Measurements from ENCODE around the gene KRTAP3-3.
"Not testable (repeated sequence)": the region's sequence is repeated elsewhere in the genome, so short reads cannot be mapped to it uniquely, and the experiment has no call there.

Gene KRTAP3-3

DNA sequence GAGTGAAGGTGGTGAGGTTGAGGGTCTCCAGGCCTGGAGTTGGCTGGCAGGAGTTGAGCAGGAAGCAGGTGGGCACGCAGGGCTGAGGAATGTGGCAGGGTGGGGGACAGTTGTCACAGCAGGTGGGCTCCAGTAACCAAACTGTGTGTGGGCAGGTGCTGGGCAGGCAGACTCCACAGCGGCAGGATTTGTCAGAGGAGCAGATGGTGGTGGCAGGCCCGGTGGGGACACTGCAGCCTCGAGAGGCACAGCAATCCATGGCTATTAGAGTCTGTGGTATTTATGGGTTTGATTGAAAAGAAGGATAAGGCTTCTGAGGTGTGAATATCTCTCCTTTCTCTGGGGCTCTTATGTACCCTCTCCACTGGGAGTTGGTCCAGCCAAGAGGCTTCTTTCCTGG lies at the start of gene KRTAP3-3:
Gene KRTAP3-3, minus strand, starts transcription at position 326 of the 400 bp plus-strand sequence. Its CDS starts 67 bp downstream, at position 259.
- no peak for DNase-seq

DNA sequence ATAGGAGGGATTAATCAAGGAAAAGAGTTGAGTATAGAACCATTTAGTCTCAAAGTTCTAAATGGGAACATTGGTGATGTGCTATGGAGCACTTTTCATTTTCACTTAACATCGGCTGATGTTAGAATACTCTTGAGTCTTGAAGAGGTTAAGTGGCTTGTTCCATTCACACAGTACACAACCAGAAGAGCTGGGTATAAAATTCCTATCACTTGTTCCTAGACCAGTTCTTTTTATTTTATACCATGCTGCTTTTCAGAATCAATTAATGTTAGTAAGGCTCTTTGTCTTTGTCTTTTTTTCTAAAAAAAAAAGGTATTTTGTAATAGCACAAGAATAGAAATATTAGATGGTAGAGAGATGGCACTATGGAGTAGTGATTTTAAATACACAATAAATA lies 49.0 kb upstream of the KRTAP3-3 start:
- no peak for DNase-seq

DNA sequence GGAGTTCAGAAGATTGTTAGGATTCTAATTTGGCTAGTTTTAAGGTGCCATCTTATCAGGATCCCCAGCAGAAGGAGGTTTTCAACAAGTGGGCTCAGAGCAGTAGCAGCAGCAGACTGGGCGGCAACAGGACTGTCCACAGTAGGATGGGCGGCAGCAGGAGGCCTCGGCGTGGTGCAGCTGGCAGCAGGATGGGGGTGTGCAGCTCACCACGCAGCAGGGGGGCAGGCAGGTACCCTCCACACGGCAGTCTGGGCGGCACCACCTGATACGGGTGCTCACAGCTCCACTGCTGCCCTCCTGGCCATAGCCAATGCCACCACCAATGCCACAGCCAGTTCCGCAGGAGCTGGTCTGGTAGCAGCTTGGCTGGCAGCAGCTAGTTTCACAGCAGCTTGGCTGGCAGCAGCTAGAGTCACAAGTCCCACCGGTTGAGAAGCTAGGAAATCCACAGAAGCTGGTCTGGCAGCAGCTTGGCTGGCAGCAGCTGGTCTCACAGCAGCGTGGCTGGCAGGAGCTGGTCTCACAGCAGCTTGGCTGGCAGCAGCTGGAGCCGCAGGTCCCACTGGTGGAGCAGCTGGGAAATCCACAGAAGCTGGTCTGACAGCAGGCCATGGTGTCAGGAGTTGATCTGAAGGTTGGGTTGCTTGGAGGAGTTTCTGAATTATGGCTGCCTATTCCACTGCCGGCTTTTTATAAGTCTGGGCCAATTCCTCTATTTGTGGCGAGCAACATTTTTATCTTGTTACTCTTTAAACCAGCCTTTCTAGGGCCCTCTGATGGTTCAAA lies 47.0 kb upstream of the KRTAP3-3 start, which contains the start of gene KRTAP1-1:
Gene KRTAP1-1, minus strand, starts transcription at position 668 of the 789 bp plus-strand sequence. Its CDS starts 53 bp downstream, at position 615.
- DNase-seq: not testable (repeated sequence)

DNA sequence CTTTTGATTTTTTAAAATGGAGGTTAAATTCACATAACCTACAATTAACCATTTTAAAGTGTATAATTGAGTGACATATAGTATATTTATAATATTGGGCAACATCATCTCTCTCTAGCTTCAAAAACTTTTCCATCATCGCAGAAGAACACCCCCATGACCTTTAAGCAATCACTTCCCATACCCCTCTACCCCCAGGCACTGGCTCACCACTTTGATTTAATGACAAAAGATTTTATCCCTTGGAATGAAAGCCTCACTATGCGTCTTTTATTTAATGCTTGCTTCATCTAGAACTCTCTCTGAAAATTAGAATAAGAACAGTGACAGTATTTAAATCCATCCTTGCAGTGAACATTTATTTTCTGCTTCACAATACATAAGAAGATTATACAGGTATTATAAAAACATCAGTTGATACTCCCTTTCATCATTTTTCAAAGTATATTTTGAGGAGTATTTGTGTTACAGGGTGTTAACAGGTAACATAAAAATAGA lies 43.9 kb upstream of the KRTAP3-3 start:
- DNase-seq: no peak

DNA sequence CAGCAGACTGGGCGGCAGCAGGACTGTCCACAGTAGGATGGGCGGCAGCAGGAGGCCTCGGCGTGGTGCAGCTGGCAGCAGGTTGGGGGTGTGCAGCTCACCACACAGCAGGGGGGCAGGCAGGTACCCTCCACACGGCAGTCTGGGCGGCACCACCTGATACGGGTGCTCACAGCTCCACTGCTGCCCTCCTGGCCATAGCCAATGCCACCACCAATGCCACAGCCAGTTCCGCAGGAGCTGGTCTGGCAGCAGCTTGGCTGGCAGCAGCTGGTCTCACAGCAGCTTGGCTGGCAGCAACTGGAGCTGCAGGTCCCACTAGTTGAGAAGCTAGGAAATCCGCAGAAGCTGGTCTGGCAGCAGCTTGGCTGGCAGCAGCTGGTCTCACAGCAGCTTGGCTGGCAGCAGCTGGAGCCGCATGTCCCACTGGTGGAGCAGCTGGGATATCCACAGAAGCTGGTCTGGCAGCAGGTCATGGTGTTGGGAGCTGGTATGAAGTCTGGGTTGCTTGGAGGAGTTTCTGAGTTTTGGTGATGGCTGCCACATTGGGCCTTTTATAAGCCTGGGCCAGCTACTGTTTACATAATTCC lies 40.5 kb upstream of the KRTAP3-3 start, which contains the start of gene KRTAP1-3:
Gene KRTAP1-3, minus strand, starts transcription at position 529 of the 590 bp plus-strand sequence. Its CDS starts 53 bp downstream, at position 476.
- DNase-seq: not testable (repeated sequence)

DNA sequence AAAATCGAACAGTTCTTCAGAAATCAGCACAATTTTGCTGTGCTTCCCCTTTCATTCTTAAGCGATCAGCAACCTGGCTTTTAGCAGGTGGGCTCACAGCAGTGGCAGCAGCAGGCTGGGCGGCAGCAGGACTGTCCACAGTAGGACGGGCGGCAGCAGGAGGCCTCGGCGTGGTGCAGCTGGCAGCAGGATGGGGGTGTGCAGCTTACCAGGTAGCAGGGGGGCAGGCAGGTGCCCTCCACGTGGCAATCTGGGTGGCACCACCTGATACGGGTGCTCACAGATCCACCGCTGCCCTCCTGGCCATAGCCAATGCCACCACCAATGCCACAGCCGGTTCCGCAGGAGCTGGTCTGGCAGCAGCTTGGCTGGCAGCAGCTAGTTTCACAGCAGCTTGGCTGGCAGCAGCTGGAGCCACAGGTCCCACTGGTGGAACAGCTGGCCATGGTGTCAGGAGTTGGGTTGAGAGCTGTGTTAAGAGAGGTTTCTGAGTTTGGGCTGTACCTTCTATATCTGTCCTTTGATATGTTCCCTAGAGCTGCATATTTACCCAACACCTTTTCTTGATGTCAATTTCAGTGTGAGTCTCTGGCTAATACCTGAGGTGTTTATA lies 35.8 kb upstream of the KRTAP3-3 start, which contains the start of gene KRTAP1-4:
Gene KRTAP1-4, minus strand, starts transcription at position 563 of the 613 bp plus-strand sequence. Its CDS starts 117 bp downstream, at position 446.
- no peak for DNase-seq

DNA sequence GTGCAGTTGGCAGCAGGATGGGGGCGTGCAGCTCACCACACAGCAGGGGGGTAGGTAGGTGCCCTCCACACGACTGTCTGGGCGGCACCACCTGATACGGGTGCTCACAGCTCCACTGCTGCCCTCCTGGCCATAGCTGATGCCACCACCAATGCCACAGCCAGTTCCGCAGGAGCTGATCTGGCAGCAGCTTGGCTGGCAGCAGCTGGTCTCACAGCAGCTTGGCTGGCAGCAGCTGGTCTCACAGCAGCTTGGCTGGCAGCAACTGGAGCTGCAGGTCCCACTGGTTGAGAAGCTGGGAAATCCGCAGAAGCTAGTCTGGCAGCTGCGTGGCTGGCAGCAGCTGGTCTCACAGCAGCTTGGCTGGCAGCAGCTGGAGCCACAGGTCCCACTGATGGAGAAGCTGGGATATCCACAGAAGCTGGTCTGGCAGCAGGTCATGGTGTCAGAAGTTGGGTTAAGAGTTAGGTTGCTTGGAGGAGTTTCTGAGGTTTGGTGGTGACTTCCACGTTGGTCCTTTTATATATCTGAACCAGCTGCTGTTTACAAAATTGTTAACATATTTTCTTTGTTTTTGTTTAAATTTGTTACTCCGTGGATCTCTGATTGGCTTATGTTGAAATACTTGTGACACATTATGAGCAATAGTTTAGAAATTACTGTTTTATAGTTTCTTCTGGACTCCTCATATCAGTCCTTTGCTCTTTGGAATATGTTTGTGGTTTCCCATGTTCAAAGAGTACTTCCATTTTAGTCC lies 32.9 kb upstream of the KRTAP3-3 start, which contains the start of gene KRTAP1-5:
Gene KRTAP1-5, minus strand, starts transcription at position 494 of the 757 bp plus-strand sequence. Its CDS starts 53 bp downstream, at position 441.
- no peak for DNase-seq

DNA sequence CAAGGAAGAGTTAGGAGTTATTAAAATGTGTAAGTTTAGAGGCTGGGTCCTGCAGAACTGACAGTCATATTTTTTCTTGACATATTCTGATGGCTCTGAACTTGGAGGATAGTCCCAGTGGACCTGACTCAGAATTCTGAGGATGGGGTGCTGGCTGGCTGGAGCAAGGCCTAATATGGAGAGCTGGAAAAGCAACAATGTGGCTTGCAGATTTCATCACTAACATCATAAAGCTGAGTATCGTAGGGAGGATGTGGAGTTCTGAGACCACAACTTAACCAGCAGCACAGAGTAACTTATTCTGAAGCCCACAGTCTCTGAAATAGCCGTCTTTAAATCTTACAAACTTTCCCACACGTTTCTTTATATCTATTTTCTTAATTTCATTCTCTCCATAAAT lies 30.7 kb upstream of the KRTAP3-3 start:
- no peak for DNase-seq

DNA sequence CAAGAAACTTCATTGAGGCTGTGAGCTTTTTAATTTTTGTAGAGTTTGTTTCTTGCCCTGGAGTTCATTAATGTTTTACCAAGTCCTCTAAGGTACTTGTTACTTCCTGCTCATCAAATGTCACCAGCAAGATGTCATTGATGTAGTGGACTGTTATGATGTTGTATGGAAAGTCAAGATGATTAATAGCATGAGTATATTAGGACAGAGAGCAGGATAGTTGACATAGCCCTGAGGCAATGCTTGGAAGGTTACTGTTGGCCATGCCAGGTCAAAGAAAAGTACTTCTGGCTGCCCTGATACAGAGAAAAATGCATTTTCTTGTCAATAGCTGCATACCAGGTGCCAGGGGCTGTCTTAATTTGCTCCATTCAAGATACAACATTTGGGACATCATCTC lies 26.4 kb upstream of the KRTAP3-3 start:
- no peak for DNase-seq

DNA sequence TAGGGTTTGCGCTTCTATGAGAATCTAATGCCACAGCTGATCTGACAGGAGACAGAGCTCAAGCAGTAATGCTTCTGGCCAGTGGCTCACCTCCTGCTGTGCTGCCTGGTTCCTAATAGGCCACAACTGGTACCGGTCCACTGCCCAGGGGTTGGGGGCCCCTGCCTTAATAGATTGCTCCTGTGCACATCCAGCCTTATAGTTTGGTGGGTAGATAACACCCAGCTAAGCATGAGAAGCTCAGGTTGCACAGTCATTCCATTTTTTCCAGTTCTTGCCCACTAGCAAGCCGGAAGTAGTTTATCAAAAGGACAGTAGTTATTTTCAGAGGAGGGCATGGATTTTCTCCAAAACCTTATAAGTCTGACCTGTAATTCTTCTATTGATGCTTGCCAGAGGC lies 25.5 kb upstream of the KRTAP3-3 start:
- DNase-seq: no peak

DNA sequence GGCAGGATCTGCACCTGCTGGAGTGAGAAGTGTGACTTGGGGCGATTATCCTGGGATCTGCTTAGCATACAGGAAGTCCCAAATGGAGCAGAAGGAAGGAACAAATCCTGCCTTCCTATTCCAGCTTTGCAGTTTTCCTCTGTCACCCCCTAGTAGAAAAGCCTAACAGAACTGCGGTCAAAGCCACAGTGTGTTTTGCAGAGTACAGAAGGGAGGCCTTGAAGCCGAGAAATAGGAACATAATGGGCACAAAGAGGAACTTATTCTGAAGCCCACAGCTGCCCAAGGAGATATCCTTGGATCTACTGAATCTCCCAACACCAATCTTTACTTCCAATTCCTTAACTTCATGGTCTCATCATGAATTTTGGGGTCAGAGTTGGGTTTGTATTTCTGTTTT lies 24.6 kb upstream of the KRTAP3-3 start:
- DNase-seq: no peak

DNA sequence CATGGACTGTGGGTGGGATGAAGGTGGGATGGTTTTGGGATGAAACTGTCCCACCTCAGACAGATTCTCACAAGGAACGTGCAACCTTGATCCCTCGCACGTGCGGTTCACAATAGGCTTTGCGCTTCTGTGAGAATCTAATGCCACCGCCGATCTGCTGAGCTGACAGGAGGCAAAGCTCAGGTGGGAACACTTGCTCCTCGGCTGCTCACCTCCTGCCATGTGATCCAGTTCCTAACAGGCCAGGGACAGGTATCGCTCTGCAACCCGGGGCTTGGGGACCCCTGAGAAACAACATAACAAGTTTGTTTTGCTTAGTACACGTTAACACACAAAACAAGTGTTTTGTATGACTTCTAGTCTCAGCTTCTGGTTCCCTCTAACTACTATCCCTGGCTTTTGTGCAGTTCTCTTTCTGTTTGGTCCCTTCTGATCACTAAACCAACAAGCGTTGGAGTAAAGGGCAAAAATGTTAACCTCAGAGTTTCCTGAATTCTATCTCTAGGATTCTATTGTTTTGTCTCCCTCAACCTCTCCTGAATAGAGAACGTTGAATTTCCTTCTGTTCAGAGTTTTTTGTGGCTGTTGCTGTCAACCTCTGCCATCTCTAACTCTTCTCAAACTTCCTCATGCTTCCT lies 22.7 kb upstream of the KRTAP3-3 start:
- no peak for DNase-seq

DNA sequence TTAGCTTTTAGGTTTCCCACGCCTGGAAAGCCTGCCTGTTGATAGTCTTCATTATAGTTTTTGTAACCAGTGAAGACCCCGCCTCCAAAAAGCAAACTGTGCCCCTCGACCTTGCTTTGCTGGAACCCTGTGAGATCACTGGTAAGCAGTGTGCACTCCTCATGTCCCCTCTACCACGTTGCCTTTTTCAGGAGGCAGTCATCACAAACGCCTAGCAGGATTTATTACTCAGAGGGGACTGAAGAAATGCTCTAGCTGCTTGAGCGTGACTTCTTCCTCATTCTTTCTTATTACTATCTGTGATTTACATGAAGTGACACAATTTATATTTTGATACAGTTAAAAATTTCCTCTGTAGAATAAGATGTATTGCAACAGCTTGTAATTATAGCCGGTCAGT lies 21.5 kb upstream of the KRTAP3-3 start:
- DNase-seq: no peak

DNA sequence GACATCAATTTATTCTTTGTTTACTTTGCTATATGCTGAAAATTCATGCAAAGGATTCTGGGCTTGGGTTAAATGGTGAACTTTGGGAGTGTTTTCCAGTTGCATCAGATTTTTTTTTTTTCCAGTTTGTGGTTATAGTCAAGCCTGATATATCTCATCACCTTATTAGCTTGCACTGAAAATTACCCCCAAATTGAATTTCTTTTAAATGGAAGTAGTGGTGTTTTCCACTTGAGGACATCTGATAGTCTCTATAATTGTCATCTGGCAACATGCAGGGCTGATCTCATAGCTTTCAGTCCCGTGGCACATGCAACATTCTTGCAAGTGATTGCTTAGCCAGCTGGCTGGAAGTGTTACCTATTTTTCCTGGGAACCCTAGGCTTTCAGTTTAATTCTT lies 19.6 kb upstream of the KRTAP3-3 start:
- DNase-seq: no peak

DNA sequence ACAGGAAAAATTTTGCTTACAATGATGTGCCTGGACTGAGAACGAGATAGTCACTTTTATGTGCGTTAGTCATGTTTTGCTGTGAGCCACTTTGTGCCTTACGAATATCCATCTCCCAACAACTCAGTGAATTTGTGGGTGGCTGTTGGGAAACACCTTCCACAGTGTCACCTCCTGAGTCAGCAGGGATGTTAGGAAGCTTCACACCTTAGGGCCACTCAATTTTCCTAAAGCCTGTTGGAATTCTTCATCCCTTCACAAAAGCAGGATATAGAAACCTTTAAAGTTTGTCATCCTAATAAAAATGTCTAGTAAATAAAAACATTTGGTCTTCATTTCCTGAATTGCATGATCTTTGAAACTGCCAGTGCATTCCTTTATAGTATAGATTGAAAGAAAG lies 19.2 kb upstream of the KRTAP3-3 start:
- no peak for DNase-seq

DNA sequence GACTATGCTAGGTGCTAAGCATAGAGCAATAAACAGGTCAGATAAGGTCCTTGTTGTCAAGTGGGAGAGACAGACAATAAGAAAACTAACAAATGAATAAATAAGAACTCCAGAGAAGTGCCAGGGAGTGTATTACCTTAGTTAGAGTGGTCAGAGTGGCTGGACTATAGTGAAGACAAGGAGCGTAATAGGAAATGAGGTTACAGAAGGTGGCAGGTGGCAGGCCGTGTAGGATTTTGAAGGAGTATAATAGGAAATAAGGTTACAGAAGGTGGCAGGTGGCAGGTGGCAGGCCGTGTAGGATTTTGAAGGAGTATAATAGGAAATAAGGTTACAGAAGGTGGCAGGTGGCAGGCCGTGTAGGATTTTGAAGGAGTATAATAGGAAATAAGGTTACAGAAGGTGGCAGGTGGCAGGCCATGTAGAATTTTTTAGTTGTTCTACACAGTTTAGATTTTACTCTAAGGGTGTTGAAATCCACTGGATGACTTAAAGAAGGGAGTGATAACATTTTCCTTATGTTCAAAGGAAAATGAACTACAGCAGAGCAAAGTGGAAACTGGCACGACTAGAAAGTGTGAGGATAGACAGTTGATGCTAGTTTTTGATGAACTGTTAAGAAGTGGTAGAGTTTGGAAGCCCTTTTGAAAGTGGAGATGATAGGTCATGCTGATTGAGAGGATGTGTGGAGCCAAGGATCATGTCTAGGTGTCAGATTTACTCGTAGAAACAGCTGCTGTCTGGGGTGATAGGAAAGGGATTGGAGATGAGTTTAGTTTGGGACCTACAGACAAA lies 18.6 kb upstream of the KRTAP3-3 start:
- DNase-seq: no peak

DNA sequence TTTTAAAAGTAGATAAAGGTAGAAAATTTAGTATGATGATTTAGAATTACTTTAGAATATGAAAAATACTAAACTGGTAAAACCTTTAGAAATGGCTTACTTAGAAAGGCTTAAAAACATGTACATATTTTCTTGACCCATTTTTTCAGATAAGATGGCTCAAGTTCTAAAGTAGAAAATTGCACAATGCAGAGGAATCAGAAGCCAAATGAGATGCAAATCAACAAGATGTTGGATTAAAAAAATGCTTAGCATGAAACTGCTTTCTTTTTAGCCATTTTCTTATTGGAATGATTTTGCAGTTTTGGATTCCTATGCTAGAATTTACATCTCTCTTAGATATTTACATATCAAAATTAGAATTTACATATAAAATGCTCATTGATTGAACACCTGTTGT lies 16.5 kb upstream of the KRTAP3-3 start:
- DNase-seq: no peak

DNA sequence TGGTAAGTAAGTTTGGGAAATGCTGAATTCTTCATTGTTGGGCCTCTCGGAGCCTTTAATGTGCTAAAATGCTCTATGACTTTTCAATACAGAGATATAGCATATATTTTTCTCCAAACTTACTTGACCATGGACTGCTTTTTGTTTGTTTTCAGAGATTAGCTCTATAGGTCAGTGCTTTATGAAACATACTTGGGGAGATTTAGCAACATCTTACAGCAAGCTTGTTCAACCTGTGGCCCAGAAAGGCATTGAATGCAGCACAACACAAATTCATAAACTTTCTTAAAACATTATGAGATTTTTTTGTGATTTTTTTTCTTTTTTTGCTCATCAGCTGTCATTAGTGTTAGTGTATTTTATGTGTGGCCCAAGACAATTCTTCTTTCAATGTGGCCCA lies 16.0 kb upstream of the KRTAP3-3 start:
- DNase-seq: no peak

DNA sequence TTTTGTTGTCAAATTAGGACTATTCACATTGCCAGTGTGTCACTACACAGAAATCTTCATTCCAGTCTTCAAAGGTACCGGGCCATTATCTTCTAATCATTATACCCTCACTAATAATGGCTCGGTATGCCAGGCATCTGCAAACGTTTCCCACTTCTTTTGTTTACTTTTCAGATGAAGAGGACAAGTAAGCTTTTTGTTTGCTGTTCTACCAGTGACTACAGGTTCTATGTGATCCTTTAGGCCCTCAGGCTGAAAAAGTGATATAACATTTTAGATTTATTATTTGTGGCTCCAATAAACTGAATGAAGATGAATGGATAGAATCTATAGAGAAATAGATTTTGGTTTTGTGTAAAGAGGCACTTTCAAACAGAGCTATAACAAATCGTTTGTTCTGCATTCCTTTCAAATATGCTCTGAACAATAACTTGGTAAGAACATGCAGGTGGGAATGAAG lies 15.4 kb upstream of the KRTAP3-3 start:
- DNase-seq: no peak

DNA sequence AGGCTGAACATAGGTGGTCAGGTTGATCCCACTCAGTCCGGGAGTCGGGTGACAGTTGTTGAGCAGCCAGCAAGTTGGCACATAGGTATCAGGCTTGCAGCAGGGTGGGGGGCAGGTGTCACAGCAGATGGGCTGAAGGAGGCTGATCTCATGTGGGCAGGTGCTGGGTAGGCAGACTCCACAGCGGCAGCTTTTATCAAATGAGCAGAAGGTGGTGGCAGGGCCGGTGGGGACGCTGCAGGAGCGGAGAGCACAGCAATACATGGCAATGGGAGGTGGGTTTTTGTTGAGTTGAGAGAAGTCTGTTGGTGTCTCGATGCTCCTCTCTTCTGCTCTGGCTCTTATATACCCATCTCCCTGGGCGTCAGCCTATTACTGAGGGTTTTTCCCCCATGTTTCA lies 14.8 kb upstream of the KRTAP3-3 start, which contains the start of gene KRTAP3-1:
Gene KRTAP3-1, minus strand, starts transcription at position 318 of the 400 bp plus-strand sequence. Its CDS starts 54 bp downstream, at position 264.
- no peak for DNase-seq

DNA sequence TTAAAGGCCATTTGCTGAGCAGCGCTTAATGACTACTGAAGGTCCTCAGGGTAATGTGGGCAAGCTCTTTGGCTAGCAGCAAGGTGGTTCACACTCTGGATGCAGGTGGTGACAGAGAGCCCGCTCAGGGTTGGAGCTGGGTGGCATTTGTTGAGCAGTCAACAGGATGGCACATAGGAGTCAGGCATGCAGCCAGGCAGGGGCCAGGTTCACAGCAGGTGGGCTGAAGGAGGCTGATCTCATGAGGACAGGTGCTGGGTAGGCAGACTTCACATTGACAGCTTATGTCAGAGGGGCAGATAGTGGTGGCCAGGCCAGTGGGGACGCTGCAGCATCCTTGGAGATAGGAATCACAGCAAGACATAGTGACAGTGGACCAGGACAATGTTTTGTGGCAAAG lies 10.4 kb upstream of the KRTAP3-3 start:
- DNase-seq: no peak

All from GOT3 (cell line).